GM19455 (cell line): ENCODE measurements around the gene PLA2G4E.

Source experiments
- ATAC-seq: cut with Tn5 transposase; IDR thresholded peaks from one replicate; pipeline ENCODE4 v1.9.1; 2021; ENCODE audit not compliant: unreplicated experiment

Gene PLA2G4E

GRCh38 chr15:41994171-41994650 is 26.6 kb downstream of the PLA2G4E start:
- no peak for ATAC-seq

DNA sequence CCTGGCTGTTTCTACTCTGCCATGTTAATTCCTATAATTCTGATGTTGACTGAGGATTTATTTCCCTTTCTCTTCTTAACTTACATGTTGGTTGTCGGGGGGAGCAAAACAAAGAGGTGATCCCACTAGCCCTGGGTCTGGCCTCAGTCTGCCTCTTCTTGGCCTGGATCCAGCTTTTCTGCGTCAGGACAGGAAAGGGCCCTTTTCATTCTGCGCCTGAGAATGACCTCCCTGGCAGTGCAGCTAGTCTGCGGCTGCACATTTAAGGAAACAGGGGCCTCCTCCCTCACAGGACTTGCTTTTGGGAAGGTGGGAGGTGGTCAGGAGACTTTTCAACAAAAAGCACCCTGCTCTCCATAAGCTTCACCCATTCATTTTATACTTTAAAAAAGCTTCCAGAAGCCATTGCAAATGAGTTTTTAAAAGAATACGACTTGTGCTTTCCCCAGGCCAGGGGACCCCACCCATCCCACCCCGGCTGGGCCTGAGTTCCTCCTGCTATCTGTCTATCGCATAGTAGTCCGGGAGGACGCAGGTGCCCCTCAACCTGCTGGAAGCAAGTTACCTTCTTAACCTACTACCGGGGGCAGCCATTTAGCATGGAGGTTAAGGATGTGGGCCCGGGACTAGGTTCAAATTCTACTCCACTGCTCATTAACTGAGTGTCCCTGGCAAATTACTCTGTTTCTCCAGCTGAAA is 27.2 kb downstream of the PLA2G4E start:
- ATAC-seq, result no peak

- no peak for ATAC-seq
These were observed 28.0 kb downstream of the PLA2G4E start for GRCh38 chr15:41992803-41993190.

DNA sequence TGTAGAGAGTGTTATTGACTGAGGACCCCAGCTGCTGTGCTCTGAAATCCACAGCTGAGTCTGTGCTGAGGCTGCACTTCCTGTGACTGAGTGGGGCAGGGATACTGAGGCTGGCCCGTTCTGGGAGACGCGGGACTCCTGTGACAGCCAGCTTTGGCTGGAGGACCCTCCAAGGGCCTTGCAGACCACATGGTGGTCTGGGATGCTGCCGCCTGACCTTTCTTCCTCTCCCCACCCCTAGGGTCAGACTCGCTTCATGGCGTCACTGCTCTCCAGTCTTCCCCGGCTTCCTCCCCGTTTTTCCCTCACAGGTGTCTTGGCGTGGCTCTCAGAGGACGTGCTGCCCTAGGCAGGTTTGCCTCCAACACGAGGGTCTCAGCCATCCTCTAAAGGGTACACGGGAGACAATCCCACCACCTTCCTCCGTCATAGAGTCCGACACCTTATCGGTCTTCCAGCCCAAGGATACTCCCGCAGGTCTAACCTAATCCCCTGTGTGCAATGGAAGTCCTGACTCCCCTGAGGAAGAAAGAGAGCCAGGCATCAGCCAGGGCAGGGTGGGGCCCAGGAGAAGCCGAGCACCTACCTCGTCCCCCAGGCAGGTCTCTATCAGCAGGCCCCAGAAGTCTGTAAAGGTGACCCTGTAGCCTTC is 28.6 kb downstream of the PLA2G4E start:
- no peak for ATAC-seq

DNA sequence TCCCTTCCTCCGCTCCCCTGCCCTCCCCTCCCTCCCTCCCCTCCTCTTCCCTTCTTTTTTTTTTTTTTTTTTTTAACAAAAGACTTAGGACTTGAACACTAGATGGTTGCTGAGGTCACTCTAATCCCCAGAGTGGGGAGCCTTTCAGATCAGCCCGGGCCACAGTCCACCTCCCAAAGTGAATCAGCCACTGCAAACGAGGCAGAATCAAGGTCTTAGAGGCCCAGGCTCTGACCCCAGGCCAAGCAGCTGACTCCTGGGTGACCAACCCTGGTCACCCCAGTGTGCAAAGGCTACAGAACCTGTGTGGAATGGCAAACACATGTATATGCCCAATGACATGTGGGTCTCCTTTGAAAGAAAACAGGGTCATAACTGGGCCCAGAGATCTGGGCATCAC is 30.2 kb downstream of the PLA2G4E start:
- no peak for ATAC-seq

DNA sequence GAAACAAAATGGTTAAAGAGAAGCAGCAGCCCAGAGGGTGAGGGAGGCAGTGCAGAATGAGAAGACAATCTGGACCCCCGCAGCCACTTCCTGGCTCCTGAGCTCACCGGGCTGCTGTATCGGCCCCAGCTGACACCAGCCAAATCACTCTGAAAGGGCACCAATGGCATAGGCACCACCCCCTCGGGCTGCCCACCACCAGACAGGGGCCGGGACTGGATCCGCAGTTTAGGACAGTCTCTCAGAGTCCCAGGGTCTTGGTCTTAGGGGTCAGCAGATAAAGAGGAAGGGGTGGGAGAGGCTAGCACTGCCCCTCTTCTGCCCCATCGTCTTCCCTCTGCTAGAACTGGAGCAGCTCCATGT is 30.6 kb downstream of the PLA2G4E start:
- no peak for ATAC-seq

- ATAC-seq, result no peak
These were observed 31.1 kb downstream of the PLA2G4E start for GRCh38 chr15:41989573-41990242.

- no peak for ATAC-seq
These were observed 31.8 kb downstream of the PLA2G4E start for GRCh38 chr15:41988896-41989572.

DNA sequence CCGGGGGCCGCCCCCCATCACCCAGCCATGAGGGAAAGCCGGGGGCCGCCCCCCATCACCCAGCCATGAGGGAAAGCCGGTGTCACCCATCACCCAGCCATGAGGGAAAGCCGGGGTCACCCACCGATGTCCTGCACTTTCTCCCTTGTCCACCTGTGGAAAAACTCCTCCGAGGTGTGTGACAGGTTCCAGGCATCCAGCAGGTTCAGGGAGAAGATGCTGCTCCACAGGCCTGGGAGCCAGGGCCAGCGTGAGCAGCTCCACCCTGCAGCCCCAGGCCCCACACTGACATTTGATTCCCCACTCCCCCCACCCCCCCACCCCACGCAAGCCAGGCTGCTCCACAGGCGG is 32.9 kb downstream of the PLA2G4E start:
- ATAC-seq, result no peak

- ATAC-seq, result no peak
These were observed 33.5 kb downstream of the PLA2G4E start for GRCh38 chr15:41987246-41987924.

DNA sequence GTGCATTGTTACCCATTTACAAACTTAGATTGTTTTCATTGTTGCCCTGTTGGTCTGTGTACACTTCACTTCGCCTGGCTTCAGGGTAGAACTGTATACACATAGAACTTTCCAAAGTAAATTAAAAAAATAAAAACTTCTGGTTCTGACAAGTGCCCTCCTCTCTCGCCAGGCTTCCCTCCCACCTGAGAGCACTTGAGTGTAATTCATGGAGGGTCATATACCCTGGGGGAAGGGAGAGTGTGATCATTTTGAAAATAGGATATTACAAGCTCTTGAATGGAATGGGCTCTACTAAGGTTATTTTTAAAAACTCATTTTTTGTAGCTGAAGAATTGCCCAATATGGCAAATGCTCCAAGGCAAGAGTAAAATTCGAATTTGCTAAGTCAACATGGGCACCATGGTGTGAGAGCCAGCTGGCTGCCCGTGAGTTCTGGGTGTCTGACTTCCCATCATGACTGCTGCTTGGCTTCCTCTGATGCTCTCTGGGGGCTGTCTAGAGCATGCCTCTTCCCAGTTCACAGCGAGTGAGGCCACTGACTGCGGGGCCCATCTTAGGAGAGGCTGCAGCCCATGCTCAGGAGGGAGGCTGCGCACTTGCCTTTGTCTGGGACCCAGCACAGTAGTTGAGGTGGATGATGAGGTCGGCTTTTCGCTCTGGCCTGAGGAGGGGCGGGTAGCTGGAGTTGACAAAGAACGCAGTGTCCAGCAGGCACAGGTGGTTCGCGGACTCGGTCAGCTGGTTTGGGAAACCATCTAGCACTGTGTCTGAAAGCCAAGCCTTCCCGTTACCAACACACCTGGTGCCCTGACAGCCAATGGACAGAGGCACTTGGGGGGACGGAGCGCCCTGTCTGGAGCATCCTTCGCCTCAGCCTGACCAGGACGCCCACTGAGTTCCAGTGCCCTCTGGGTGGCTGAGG is 35.3 kb downstream of the PLA2G4E start:
- no peak for ATAC-seq

GRCh38 chr15:41984622-41985021 is 36.2 kb downstream of the PLA2G4E start:
- no peak for ATAC-seq

GRCh38 chr15:41983621-41984571 is 36.9 kb downstream of the PLA2G4E start:
- ATAC-seq, result no peak

DNA sequence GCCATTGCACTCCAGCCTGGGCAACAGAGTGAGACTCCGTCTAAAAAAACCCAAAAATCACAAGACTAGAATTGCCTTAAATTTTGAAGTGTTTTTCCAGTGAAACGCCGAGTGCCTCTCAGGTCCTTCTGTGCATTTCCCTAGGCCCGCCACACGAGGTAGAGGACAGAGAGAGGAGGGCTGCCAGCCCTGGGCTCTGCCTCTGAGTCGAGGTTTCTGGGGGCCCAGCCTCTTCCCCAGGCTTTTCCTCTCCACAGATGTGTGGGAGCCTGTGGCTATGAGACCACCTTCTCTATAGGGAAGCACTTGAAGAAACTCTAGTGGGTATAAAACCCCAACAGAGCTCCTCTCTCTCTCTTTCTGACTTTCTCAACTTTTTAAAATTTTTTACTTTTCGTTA is 37.6 kb downstream of the PLA2G4E start:
- ATAC-seq, result no peak

GRCh38 chr15:41982133-41982930 is 38.5 kb downstream of the PLA2G4E start:
- no peak for ATAC-seq

DNA sequence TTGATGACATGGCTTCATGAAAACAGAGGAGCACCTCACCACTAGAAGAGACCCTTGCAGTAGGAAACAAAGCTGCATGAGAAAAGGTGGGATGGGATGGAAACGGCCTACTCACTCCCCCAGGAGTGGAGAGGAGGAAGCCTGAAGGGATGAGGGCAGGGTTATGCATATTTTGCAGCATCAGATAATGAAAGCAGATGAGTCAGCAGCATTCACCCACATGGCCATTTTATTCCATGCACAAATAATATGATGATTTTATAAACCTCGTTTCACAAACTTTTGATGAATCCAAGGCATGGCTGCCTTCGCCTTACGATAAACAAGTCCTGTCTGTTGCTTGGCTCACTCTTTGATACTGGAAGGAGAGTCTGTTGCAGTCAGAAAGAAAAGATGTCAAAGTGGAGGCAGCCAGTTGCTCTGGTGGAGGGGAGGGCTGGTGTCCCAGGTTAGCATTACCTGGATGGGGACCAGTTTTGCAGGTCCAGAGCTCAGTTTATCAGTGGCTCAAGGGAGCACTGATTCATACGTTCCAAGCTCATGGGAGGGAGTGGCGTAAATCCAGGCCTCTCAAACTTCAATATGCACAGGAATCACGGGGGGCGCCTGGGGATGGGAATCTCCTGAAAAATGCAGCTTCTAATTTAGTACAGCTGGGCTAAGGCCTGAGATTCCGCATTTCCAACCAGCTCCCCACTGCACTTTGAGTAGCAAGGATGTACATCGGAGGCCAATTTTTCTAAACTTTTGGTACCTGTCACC is 39.3 kb downstream of the PLA2G4E start:
- ATAC-seq, result no peak

GRCh38 chr15:41980654-41981323 is 40.1 kb downstream of the PLA2G4E start:
- ATAC-seq, result no peak
